Panc1 (cell line): ENCODE results near the gene PRKCA. TPM values are rescaled to one million over a fixed set of nuclear protein-coding genes. Genes with fewer than 3 reads are reported as not detected.
A peak's percentile ranks its signal among the peaks of the same experiment; 100 is the strongest.

Source experiments
- ATAC-seq: fragments of 200-7000 bp; cut with Tn5 transposase; 2 replicates; pipeline ENCODE4 v1.9.1; 2020; ENCODE audit warnings: mild to moderate bottlenecking, moderate library complexity
- BruUV-seq: library from RNA; stranded (reverse); fragments of 400-500 nt; replicated peaks from 2 replicates; lab custom pipeline; 2021; lab: Mats Ljungman, UMichigan
- CTCF ChIA-PET: fragments of 300-600 bp; sonication (Branson Sonifier 250); formaldehyde crosslinking; loops from one replicate; lab custom pipeline; 2022; ENCODE audit warnings: antibody characterized with exemption; lab: Charles Lee
- POLR2A ChIA-PET: fragments of 300-600 bp; sonication (Branson Sonifier 250); formaldehyde crosslinking; loops from one replicate; lab custom pipeline; 2022; ENCODE audit warnings: antibody characterized with exemption; lab: Charles Lee
- DNase-seq: peaks from one replicate; pipeline ENCODE4 v3.0.0-alpha.2; 2010; ENCODE audit warnings: low read depth, low spot score
- H3K27ac ChIP-seq: 2 replicates; pipeline ENCODE4 v1.5.1; 2011; ENCODE audit warnings: mild to moderate bottlenecking, low read length, inconsistent platforms
- H3K27me3 ChIP-seq: fragments of 200-500 bp; sonication (Bioruptor generic); 2 replicates; pipeline ENCODE4 v1.6.0; 2014; ENCODE audit warnings: low read length, inconsistent platforms; ENCODE audit not compliant: control insufficient read depth, insufficient read depth
- H3K36me3 ChIP-seq: fragments of 200-500 bp; sonication (Bioruptor generic); 2 replicates; pipeline ENCODE4 v1.5.1; 2014; ENCODE audit warnings: inconsistent platforms, mild to moderate bottlenecking, low read length, moderate library complexity; ENCODE audit not compliant: control insufficient read depth, insufficient read depth
- H3K4me1 ChIP-seq: 2 replicates; pipeline ENCODE4 v1.5.1; 2011; ENCODE audit warnings: inconsistent platforms, mild to moderate bottlenecking, low read length, moderate library complexity; ENCODE audit not compliant: control insufficient read depth, insufficient read depth
- H3K4me3 ChIP-seq, 2 experiments: 2 replicates each; pipeline ENCODE4 v1.5.1; 2011 to 2012; ENCODE audit warnings: low read depth in 2 of 2, low read length in 2 of 2, mild to moderate bottlenecking in 2 of 2, inconsistent platforms in 1 of 2, moderate library complexity in 1 of 2
- H3K9me3 ChIP-seq: fragments of 200-500 bp; sonication (Bioruptor generic); 2 replicates; pipeline ENCODE4 v1.5.1; 2014; ENCODE audit warnings: low read depth, mild to moderate bottlenecking, inconsistent platforms, low read length, moderate library complexity; ENCODE audit not compliant: control insufficient read depth, insufficient read depth
- POLR2AphosphoS5 ChIP-seq: IDR thresholded peaks from 2 replicates; pipeline ENCODE4 v1.6.1; 2012; ENCODE audit warnings: mild to moderate bottlenecking, low read depth, low read length, moderate library complexity
- SIN3A ChIP-seq: IDR thresholded peaks from 2 replicates; pipeline ENCODE4 v1.6.1; 2012; ENCODE audit warnings: low read depth, mild to moderate bottlenecking, low read length, moderate library complexity, borderline replicate concordance; ENCODE audit not compliant: insufficient read depth
- TCF7L2 ChIP-seq: IDR thresholded peaks from 2 replicates; pipeline ENCODE4 v1.6.1; 2011; ENCODE audit warnings: mild to moderate bottlenecking, low read depth, low read length, inconsistent platforms
- in situ Hi-C: cut with HindIII; loops from 2 replicates; pipeline ENCODE4 v1.10.0; 2016; ENCODE audit warnings: low sequenced_read_pairs, low pct_unique_long_range_greater_than_20kb
- intact Hi-C: fragments of 100-400 bp; cut with micrococcal nuclease; formaldehyde crosslinking; loops from one replicate; pipeline ENCODE4 v1.10.0; 2022; ENCODE audit not compliant: unreplicated experiment
- total RNA-seq: library from RNA; stranded (reverse); gene quantifications from one replicate; pipeline ENCODE4 v1.2.1, GENCODE V29; 2021; ENCODE audit not compliant: unreplicated experiment
- TF ChIP-seq, protein P1 (sequence below): fragments of 450-650 bp; IDR thresholded peaks from 2 replicates; pipeline ENCODE4 v1.5.1; 2017; ENCODE audit warnings: mild to moderate bottlenecking
- TF ChIP-seq, protein P2 (sequence below), 2 experiments: IDR thresholded peaks; 2 replicates each; pipeline ENCODE4 v1.6.1; 2011 to 2012; ENCODE audit warnings: low read depth in 2 of 2, control low read depth in 1 of 2, low read length in 1 of 2, mild to moderate bottlenecking in 1 of 2, moderate library complexity in 1 of 2; ENCODE audit not compliant: insufficient read depth in 1 of 2

Gene PRKCA
- total RNA-seq, 1 experiment from 2014 or later, result 53.0 TPM

DNA sequence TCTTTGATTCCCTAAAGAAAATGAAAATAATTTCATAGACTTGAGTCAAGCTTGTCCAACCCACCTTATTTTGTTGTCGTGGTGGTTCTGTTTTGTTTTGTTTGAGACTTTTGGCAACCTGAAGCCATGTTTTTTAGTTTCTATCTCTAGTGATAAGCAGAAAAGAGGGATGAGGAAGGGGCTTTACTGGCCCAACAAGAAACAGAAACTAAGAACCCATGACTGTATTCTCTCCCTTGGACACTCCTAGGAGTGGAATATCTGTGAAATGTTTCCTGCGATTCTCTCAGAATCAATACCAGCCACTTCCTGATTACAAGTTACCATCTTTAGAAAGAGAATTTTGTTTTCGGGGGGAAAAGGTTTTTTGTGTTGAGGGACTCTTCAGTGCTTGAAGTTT, 207.5 kb downstream of the PRKCA start:
- POLR2A ChIA-PET, result interaction anchor here (0.6 kb wide), 1 partner anchor 603 kb away, joined by 3 read pairs; no protein-coding TSS in a partner anchor
- intact Hi-C loops (no loop called here), in situ Hi-C loops (no loop called here)
- no peaks in the 10 kb centered on the region for H3K9me3 ChIP-seq
- ATAC-seq (no peak), DNase-seq (no peak)
- BruUV-seq, result no TSS peak
- TF ChIP-seq, protein P1, sequence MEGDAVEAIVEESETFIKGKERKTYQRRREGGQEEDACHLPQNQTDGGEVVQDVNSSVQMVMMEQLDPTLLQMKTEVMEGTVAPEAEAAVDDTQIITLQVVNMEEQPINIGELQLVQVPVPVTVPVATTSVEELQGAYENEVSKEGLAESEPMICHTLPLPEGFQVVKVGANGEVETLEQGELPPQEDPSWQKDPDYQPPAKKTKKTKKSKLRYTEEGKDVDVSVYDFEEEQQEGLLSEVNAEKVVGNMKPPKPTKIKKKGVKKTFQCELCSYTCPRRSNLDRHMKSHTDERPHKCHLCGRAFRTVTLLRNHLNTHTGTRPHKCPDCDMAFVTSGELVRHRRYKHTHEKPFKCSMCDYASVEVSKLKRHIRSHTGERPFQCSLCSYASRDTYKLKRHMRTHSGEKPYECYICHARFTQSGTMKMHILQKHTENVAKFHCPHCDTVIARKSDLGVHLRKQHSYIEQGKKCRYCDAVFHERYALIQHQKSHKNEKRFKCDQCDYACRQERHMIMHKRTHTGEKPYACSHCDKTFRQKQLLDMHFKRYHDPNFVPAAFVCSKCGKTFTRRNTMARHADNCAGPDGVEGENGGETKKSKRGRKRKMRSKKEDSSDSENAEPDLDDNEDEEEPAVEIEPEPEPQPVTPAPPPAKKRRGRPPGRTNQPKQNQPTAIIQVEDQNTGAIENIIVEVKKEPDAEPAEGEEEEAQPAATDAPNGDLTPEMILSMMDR, result no peak
- no peak for TF ChIP-seq TCF7L2
- TF ChIP-seq, protein P2, sequence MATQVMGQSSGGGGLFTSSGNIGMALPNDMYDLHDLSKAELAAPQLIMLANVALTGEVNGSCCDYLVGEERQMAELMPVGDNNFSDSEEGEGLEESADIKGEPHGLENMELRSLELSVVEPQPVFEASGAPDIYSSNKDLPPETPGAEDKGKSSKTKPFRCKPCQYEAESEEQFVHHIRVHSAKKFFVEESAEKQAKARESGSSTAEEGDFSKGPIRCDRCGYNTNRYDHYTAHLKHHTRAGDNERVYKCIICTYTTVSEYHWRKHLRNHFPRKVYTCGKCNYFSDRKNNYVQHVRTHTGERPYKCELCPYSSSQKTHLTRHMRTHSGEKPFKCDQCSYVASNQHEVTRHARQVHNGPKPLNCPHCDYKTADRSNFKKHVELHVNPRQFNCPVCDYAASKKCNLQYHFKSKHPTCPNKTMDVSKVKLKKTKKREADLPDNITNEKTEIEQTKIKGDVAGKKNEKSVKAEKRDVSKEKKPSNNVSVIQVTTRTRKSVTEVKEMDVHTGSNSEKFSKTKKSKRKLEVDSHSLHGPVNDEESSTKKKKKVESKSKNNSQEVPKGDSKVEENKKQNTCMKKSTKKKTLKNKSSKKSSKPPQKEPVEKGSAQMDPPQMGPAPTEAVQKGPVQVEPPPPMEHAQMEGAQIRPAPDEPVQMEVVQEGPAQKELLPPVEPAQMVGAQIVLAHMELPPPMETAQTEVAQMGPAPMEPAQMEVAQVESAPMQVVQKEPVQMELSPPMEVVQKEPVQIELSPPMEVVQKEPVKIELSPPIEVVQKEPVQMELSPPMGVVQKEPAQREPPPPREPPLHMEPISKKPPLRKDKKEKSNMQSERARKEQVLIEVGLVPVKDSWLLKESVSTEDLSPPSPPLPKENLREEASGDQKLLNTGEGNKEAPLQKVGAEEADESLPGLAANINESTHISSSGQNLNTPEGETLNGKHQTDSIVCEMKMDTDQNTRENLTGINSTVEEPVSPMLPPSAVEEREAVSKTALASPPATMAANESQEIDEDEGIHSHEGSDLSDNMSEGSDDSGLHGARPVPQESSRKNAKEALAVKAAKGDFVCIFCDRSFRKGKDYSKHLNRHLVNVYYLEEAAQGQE (IDR thresholded peaks at IDR 0.05; ENCODE audit: insufficient read depth in 1 of 2, low read depth in 2 of 2, low read length in 1 of 2), result no peak
- TF ChIP-seq SIN3A, result no peak
- no peak for TF ChIP-seq POLR2AphosphoS5
- CTCF ChIA-PET, result no interaction called here
- H3K27ac ChIP-seq, result peak overlapping the region; percentile 83
- no peaks in the 10 kb centered on the region for H3K36me3 ChIP-seq
- H3K4me1 ChIP-seq, result peaks cover 38% of the 10 kb centered on the region
- H3K27me3 ChIP-seq, result no peaks in the 10 kb centered on the region
- no peak overlapping the region for H3K4me3 ChIP-seq

DNA sequence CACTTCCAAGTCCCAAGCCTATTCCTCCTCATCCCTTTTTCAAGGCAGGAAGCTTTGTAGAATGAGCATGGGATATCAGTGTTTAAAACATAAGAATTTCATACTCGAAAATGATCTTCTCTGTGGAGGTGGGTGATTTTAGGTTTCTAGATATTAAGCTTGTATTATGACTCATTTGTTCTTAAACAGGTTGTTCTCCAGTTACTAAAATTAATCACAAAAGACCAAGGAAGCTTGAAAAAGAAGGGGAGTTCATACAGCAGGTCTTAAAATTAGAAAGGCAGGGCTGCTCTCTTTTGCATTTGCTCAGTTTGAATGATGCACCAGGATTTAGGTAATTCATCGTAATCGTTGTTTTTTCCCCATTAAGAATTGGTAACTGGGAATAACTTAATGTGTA, 208.7 kb downstream of the PRKCA start:
- ATAC-seq (no peak), DNase-seq (no peak)
- BruUV-seq, result no TSS peak
- TF ChIP-seq, protein P2 (IDR thresholded peaks at IDR 0.05; ENCODE audit: insufficient read depth in 1 of 2, low read depth in 2 of 2, low read length in 1 of 2), result no peak
- TF ChIP-seq, protein P1, result no peak
- TF ChIP-seq TCF7L2 (no peak), SIN3A (no peak), POLR2AphosphoS5 (no peak)
- Histone ChIP-seq H3K4me3 (no peak overlapping the region), H3K36me3 (no peaks in the 10 kb centered on the region), H3K27ac (no peak overlapping the region), H3K9me3 (no peaks in the 10 kb centered on the region), H3K4me1 (peaks cover 38% of the 10 kb centered on the region), H3K27me3 (no peaks in the 10 kb centered on the region)
- ChIA-PET CTCF (no interaction called here), POLR2A (no interaction called here)
- in situ Hi-C loops, result no loop called here
- intact Hi-C loops, result no loop called here
